ENCODE results near the gene RAB3GAP1. TPM values are rescaled to one million over a fixed set of nuclear protein-coding genes. Genes with fewer than 3 reads are reported as not detected.
A peak's percentile ranks its signal among the peaks of the same experiment; 100 is the strongest.

Gene RAB3GAP1
- total RNA-seq, 1 donor from 2014 or later: 71.2 TPM

DNA sequence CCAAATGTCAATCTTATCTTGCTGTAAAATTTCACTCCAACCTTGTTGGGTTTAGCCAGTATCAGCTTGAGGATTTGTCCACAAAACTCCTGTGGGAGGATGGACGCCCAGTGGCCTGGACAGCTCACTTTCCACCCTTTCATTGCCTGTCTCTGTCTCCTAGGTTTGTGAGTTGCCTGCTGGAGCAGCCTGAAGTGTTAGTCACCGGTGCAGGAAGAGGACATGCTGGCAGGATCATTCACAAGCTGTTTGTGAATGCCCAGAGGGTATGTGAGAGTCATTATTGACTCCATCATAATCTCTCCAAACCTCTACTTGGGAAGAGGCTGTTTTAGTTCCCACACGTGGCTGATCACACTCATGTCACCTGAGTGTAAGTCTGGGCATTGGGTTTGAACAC lies 112.3 kb downstream of the RAB3GAP1 start:
- Mint-ChIP-seq H3K27me3 (ENCODE audit: insufficient read depth, low read depth) (no peaks in the 10 kb centered on the region), H3K9me3 (no peaks in the 10 kb centered on the region), H3K36me3 (peaks cover 35% of the 10 kb centered on the region), H3K4me1 (peaks cover 4% of the 10 kb centered on the region), H3K4me3 (no peak overlapping the region), H3K27ac (no peak overlapping the region)
- Histone ChIP-seq H3K4me3 (no peak overlapping the region), H3K4me2 (no peak overlapping the region), H4K20me1 (ENCODE audit: low read depth) (no peaks in the 10 kb centered on the region), H3F3A (ENCODE audit: low read depth) (no peaks in the 10 kb centered on the region), H3K36me3 (peaks cover 11% of the 10 kb centered on the region), H3K9me3 (ENCODE audit: low read depth) (no peaks in the 10 kb centered on the region), H3K27me3 (no peaks in the 10 kb centered on the region), H3K4me1 (no peaks in the 10 kb centered on the region), H3K79me2 (ENCODE audit: low read depth) (no peaks in the 10 kb centered on the region), H3K27ac (no peak overlapping the region), H3K9ac (no peak overlapping the region), H2AFZ (replicated peaks) (no peak overlapping the region)
- DNase-seq (ENCODE audit: low spot score): no peak
- TF ChIP-seq EZH2 (IDR thresholded peaks at IDR 0.05) (no peak), EZH2phosphoT487 (IDR thresholded peaks at IDR 0.05) (no peak)
- TF ChIP-seq, protein P1, sequence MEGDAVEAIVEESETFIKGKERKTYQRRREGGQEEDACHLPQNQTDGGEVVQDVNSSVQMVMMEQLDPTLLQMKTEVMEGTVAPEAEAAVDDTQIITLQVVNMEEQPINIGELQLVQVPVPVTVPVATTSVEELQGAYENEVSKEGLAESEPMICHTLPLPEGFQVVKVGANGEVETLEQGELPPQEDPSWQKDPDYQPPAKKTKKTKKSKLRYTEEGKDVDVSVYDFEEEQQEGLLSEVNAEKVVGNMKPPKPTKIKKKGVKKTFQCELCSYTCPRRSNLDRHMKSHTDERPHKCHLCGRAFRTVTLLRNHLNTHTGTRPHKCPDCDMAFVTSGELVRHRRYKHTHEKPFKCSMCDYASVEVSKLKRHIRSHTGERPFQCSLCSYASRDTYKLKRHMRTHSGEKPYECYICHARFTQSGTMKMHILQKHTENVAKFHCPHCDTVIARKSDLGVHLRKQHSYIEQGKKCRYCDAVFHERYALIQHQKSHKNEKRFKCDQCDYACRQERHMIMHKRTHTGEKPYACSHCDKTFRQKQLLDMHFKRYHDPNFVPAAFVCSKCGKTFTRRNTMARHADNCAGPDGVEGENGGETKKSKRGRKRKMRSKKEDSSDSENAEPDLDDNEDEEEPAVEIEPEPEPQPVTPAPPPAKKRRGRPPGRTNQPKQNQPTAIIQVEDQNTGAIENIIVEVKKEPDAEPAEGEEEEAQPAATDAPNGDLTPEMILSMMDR (IDR thresholded peaks at IDR 0.05): no peak

DNA sequence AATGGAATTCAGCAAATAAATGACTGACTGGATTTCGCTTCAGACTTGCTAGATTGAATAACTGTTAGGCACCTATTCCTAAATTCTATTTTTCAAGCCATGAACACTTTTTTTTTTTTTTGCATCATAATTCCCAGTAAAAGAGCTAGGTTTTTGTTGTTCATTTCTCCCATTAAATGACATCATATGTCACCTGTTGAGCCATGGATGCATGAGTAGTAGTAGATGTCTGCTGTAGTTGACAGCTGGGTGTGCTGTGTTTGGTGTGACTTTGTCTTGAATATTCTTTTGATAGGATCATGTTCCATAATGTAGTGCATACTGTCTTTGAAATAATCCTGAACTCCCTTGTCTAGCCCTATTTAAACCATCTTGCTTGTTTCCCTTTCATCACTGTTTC lies 115.2 kb downstream of the RAB3GAP1 start:
- Mint-ChIP-seq H3K4me1 (peaks cover 4% of the 10 kb centered on the region), H3K27ac (no peak overlapping the region), H3K36me3 (peaks cover 46% of the 10 kb centered on the region), H3K4me3 (no peak overlapping the region), H3K27me3 (ENCODE audit: insufficient read depth, low read depth) (no peaks in the 10 kb centered on the region), H3K9me3 (no peaks in the 10 kb centered on the region)
- Histone ChIP-seq H3K27ac (no peak overlapping the region), H3F3A (ENCODE audit: low read depth) (no peaks in the 10 kb centered on the region), H3K4me3 (no peak overlapping the region), H3K27me3 (no peaks in the 10 kb centered on the region), H3K9me3 (ENCODE audit: low read depth) (no peaks in the 10 kb centered on the region), H3K9ac (no peak overlapping the region), H3K4me1 (no peaks in the 10 kb centered on the region), H3K4me2 (no peak overlapping the region), H2AFZ (replicated peaks) (no peak overlapping the region), H3K79me2 (ENCODE audit: low read depth) (no peaks in the 10 kb centered on the region), H4K20me1 (ENCODE audit: low read depth) (no peaks in the 10 kb centered on the region), H3K36me3 (peaks cover 8% of the 10 kb centered on the region)
- TF ChIP-seq EZH2phosphoT487 (IDR thresholded peaks at IDR 0.05) (no peak), EZH2 (IDR thresholded peaks at IDR 0.05) (no peak)
- TF ChIP-seq, protein P1 (IDR thresholded peaks at IDR 0.05): no peak
- no peak for DNase-seq (ENCODE audit: low spot score)

DNA sequence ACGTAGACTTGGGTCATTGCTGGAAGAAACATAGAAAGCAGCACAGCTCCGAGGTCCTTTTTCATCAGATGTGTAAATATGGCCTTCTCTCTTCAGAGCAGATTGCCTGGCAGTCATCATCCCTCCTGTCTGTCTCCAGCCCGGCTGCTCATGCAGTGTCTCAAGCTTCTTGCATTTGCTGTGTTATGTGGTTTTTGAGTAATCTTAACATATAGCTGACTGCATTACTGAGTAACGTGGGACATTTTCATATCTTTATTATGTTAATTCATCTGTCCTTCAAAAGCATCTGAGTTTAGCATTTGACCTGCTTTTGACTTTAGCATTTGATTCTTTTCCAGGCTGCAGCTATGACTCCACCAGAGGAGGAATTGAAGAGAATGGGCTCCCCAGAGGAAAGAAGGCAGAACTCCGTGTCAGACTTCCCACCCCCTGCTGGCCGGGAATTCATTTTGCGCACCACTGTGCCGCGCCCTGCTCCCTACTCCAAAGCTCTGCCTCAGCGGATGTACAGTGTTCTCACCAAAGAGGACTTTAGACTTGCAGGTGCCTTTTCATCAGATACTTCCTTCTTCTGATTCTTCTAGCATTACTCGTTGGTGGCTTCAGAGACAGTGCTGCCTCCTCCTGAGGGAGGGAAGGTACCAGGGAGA lies 116.2 kb downstream of the RAB3GAP1 start:
- Mint-ChIP-seq H3K4me1 (peaks cover 4% of the 10 kb centered on the region), H3K36me3 (peaks cover 49% of the 10 kb centered on the region), H3K27me3 (ENCODE audit: insufficient read depth, low read depth) (peaks cover 2% of the 10 kb centered on the region), H3K9me3 (no peaks in the 10 kb centered on the region), H3K4me3 (no peak overlapping the region), H3K27ac (peak overlapping the region; percentile 32)
- Histone ChIP-seq H4K20me1 (ENCODE audit: low read depth) (no peaks in the 10 kb centered on the region), H3K79me2 (ENCODE audit: low read depth) (no peaks in the 10 kb centered on the region), H3K4me1 (no peaks in the 10 kb centered on the region), H3F3A (ENCODE audit: low read depth) (no peaks in the 10 kb centered on the region), H3K27me3 (no peaks in the 10 kb centered on the region), H2AFZ (replicated peaks) (no peak overlapping the region), H3K27ac (no peak overlapping the region), H3K4me3 (no peak overlapping the region), H3K9me3 (ENCODE audit: low read depth) (no peaks in the 10 kb centered on the region), H3K4me2 (no peak overlapping the region), H3K9ac (no peak overlapping the region), H3K36me3 (peaks cover 8% of the 10 kb centered on the region)
- no peak for TF ChIP-seq EZH2phosphoT487 (IDR thresholded peaks at IDR 0.05)
- TF ChIP-seq, protein P1 (IDR thresholded peaks at IDR 0.05): peak; percentile 6
- no peak for TF ChIP-seq EZH2 (IDR thresholded peaks at IDR 0.05)
- no peak for DNase-seq (ENCODE audit: low spot score)
